GM21576 (cell line): Measurements from ENCODE around the gene SPINK14.

Experiments
- ATAC-seq: cut with Tn5 transposase; IDR thresholded peaks from one replicate; pipeline ENCODE4 v1.9.1; 2021; ENCODE audit warnings: mild to moderate bottlenecking, moderate library complexity; ENCODE audit not compliant: unreplicated experiment

Gene SPINK14

DNA sequence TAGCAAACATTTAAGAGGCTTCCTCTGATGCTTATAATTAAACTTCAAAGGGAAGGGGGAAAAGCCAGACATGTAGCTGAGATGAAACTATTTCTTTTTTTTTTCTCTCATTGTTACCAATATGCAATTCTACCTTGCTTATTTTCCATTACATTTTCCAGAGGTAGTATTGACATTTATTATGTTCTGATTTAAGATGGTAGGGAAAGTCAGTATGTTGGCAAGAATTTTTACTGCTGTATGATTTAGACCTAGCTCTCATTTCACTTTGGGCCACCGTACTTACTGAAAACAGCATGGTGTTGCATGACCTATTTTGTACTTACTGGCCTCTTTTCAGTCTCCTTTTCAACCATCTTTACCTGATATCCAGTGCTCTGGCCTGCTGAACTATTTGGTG is 24.9 kb downstream of the SPINK14 start:
- no peak for ATAC-seq

GRCh38 chr5:148201151-148201550 is 32.8 kb downstream of the SPINK14 start:
- ATAC-seq, result no peak

- ATAC-seq, result no peak
Observed at GRCh38 chr5:148202531-148203203, 34.3 kb downstream of the SPINK14 start, which contains the start of gene SPINK6. Gene SPINK6, plus strand, starts transcription at chr5:148203042. Its CDS starts 55 bp downstream, at chr5:148203097.

DNA sequence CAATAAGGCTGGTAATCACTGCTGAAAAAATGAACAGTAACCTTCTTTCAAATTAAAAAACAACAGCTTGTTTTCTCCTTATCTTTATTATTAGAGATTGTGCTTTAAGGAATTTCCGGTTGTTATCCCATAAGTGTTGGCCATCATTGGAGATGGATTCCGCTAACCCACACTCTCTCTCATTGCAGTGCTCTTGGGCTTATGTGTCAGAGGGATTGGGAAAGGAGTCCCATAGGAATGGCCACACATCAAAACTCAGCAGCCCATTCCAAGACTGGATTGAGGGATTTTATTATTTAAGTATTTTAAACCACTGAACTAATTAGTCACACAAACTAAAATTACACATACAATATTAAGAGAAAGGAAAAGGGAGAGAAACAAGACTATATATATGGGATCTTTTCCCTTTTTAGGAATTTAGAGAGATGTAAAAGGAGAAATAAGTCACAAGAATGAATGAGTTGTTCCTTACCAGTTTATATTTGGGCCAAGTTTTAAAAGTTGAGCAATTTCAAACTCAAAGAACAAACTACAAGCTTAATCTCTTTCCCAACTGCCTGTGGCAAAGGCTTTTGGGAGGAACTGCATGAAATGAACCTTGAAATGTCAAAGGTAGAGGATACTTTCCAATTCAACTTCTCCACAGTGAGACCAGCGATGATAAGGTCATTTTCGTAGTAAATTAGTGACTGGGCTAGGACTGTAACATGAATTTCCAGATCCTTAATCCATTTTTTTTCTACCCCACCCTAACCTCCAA is 36.9 kb downstream of the SPINK14 start:
- no peak for ATAC-seq

GRCh38 chr5:148205865-148206264 is 37.5 kb downstream of the SPINK14 start:
- ATAC-seq, result no peak

- ATAC-seq, result no peak
Observed at GRCh38 chr5:148206620-148207019, 38.3 kb downstream of the SPINK14 start.

DNA sequence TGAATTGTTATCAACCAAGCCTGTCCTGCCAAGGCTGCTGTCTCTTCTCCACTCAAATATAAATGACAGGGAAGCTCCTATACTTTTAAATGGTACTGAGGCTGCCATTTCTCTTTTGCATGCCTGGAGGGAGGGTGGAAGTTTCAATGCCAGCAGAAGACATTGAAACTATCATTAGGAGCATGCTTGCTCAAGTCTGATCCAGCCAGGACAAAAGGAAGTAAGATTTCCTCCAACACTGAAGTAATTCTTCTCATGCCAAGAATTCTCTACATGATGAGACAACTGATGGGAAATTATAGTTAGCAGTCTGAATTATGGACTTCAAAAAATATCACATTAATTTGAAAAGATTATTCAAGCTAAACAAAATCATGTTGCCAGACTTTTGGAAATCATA is 39.9 kb downstream of the SPINK14 start:
- ATAC-seq, result no peak

GRCh38 chr5:148209151-148209770 is 40.9 kb downstream of the SPINK14 start:
- ATAC-seq, result no peak

GRCh38 chr5:148214665-148215185 is 46.4 kb downstream of the SPINK14 start:
- no peak for ATAC-seq

DNA sequence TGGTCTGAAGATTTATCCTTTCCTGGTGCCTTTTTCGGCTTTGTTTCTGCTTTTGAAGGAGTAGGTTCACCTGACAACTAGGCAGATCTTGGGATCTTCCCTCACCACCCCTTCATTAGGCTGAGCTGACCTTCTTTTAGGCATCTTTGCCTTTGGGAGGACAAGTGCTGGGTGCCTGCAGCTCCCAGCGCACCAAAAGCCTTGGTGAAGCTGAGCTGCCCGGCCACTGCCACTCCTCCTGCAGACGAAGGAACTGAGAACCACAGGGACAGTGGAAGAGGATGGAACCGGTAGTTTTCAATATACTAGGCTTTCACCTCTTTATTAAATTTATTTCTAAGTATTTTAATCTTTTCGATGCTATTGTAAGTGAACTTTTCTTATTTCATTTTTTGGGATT is 53.2 kb downstream of the SPINK14 start:
- no peak for ATAC-seq

- ATAC-seq, result no peak
Observed at GRCh38 chr5:148224117-148224742, 55.9 kb downstream of the SPINK14 start.
